Measurements from ENCODE around the gene LRR1.

- no peak for TF ChIP-seq CTCF (IDR thresholded peaks at IDR 0.05)
- no peak for TF ChIP-seq POLR2A (IDR thresholded peaks at IDR 0.05)
These were observed 15.1 kb upstream of the LRR1 start for GRCh38 chr14:49583629-49584028.
